H1 (cell line): Measurements from ENCODE around the gene ERICH3. TPM values are rescaled to one million over a fixed set of nuclear protein-coding genes. Genes with fewer than 3 reads are reported as not detected.

Source experiments
- RFX5 ChIP-seq: IDR thresholded peaks from 2 replicates; pipeline ENCODE4 v1.6.1; 2011; ENCODE audit warnings: low read depth, low read length, improper control_type of control experiment, borderline replicate concordance
- SIX5 ChIP-seq: IDR thresholded peaks from 2 replicates; pipeline ENCODE4 v1.6.1; 2011; ENCODE audit warnings: mild to moderate bottlenecking, low read depth, low read length
- SUZ12 ChIP-seq: fragments of 200-600 bp; sonication (generic); IDR thresholded peaks from 2 replicates; pipeline ENCODE4 v1.6.1; 2012; ENCODE audit warnings: mild to moderate bottlenecking, inconsistent platforms, low read length, moderate library complexity, mixed read lengths
- TAF7 ChIP-seq: optimal IDR thresholded peaks from 2 replicates; pipeline ENCODE3; 2011; ENCODE audit warnings: low read depth, mild to moderate bottlenecking, inconsistent platforms, low read length, moderate library complexity, borderline replicate concordance
- TCF12 ChIP-seq: IDR thresholded peaks from 2 replicates; pipeline ENCODE4 v1.6.1; 2011; ENCODE audit warnings: low read depth, mild to moderate bottlenecking, low read length
- polyA plus RNA-seq, 7 experiments: library from polyadenylated mRNA; depleted of rRNA in 3 of 7; stranded (reverse) in 5 of 7; unstranded in 2 of 7; fragments of >200 nt in 5 of 7; fragments of 200-250 nt in 2 of 7; gene quantifications; 1 replicate in 5 of 7; 2 replicates in 1 of 7; 4 replicates in 1 of 7; pipeline versions ENCODE4 v1.2.1 to v1.2.3, GENCODE V29; 2011 to 2013; ENCODE audit warnings: missing spikeins in 2 of 7, mixed read lengths in 2 of 7
- total RNA-seq: library from RNA; stranded (reverse); fragmentation: NEBNext Ultra II Directional; extraction: Animal tissue kit (Norgen Biotek cat#: 25700); gene quantifications from 2 replicates; pipeline ENCODE4 v1.2.1, GENCODE V29; 2021

ERICH3 gene
- total and polyA plus RNA-seq, 2 of the 8 experiments (the other 6 are each of a cell fraction or from before 2014, with no cell fraction given): 0.02 TPM; not detected in 1

DNA sequence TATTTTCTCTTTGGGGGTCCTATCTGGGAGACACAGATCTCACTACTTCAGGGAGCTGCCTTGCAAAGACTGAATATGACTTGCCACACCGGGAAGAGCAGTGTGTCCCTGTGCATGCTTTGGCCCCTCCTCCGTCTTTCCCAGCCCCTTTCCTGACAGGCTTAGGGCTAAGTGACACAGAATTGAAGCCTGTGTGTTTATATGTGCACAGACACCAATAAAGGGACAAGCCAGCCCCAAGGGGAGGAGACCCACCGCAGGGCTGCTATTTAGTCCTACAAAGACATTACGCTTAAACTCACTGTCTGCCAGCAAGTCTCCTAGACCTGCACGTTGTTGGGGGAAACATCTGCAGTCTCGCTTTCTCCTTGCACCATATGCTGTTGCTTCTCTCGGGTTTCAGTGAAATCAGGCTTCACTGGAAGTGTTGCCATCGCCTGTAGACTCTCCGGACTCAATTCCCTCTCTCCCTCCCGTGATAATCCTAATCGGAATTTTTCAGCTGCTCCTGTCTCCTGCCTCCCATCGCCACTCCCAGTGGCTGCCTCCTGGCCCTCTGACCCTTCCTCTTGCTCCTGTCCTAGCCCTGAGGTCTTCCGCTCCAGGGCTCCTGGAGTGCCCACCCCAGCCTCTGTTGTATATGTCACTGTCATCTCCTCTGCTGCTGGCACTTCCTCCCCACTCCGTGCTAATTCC is 102.6 kb downstream of the ERICH3 start (continued):
- no peak for TF ChIP-seq TCF12
- no peak for TF ChIP-seq SUZ12
- no peak for TF ChIP-seq SIX5
- TF ChIP-seq TAF7: no peak
- no peak for TF ChIP-seq RFX5
- TF ChIP-seq, all 59 proteins: peak for 0
